Activated T-cell treated with anti-CD3 and anti-CD28 coated beads for 48 hours (primary cell): ENCODE data around the gene PLCD3.

Experiments used
- DNase-seq: peaks from one replicate; pipeline ENCODE4 v3.0.0-alpha.2; 2020; ENCODE audit warnings: low read depth

The PLCD3 gene

DNA sequence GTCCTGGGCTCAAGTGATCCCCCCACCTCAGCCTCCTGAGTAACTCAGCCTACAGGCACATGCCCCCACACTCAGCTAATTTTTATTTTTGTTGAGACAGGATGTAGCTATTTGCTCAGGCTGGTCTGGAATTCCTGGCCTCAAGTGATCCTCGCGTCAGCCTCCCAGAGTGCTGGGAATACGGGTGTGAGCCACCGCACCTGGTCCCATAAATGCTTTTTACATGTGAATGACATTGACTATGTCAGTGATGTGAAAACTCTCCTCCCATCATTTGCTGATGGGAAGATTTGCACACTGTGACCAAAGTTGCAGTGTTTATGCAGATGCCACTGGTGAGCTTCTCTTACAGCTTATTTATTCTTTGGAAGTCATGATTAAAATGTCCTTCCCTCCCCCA lies 15.0 kb downstream of the PLCD3 start:
- no peak for DNase-seq

DNA sequence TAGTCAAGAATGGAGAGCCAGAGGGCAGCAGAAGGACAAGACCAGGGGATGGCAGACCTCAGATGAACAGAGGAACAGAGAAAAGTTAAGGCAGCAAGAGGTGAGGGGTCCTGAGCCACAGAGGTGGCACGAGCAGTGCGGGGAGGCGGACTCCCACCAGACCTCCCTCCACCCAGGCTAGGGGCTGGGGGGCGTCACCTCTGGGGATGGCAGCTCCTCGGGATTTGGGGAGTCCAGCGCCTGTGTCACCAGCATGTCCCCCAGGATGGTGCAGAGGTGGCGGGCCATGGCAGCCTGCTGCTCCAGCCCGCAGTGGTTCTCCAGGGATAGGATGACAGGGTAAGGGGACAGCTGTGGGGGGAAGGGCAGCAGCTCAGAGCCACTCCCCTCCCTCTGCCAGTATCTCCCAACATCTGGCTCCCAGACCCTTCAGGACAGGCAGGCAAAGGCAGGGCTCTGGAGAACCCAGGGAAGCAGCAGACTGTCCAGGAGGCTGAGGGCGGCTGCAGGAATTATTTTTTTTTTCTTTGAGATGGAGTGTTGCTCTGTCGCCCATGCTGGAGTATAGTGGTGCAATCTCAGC lies 15.8 kb downstream of the PLCD3 start:
- DNase-seq = no peak

DNA sequence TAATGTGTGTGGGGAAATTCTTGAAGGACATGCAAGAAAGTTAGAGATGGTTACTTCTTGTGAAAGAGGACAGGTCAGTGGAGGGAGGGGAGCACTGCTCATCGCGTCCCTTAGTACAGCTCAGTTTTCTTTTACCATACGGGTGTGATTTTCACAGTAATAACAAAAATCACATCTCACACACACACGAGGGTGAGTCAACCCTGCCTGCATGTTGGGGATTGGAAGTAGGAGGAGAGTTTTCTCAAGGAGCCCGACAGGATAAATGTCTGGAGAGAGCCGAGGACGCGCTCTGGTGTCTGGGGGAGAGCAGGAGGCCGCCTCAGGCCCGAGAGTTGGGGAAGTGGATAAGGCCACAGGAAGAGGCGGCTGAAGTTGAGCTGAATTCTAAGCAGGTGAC lies 16.4 kb downstream of the PLCD3 start:
- no peak for DNase-seq

DNA sequence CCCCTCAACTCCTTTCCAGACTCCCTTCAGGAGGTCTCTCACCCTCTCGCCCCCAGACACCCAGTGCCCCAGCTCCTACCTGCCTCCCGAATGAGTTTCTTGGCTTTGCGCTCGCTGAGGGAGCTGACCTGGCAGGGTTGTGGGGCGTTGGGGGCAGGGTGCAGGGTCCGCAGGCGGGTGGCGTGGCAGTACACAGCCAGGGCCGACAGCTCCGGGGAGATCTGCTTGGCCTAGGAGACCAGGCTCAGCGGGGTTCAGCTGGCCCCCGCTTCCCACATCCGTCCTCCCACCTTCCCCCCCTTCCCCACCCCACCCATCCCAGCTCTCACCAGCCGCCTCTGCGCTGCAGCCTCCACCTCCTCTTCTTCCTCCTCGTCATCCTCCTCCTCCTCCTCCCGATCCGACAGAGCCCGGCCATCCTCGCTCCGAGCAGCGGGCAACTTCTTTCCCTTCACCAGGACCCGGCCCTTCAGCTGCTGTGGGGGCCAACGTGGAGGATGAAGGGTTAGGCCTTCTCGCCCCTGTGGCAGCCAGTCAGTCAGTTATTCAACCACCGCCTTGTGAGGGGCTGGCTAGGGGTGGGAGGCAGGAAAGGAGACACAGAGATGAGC lies 17.2 kb downstream of the PLCD3 start:
- DNase-seq = no peak

DNA sequence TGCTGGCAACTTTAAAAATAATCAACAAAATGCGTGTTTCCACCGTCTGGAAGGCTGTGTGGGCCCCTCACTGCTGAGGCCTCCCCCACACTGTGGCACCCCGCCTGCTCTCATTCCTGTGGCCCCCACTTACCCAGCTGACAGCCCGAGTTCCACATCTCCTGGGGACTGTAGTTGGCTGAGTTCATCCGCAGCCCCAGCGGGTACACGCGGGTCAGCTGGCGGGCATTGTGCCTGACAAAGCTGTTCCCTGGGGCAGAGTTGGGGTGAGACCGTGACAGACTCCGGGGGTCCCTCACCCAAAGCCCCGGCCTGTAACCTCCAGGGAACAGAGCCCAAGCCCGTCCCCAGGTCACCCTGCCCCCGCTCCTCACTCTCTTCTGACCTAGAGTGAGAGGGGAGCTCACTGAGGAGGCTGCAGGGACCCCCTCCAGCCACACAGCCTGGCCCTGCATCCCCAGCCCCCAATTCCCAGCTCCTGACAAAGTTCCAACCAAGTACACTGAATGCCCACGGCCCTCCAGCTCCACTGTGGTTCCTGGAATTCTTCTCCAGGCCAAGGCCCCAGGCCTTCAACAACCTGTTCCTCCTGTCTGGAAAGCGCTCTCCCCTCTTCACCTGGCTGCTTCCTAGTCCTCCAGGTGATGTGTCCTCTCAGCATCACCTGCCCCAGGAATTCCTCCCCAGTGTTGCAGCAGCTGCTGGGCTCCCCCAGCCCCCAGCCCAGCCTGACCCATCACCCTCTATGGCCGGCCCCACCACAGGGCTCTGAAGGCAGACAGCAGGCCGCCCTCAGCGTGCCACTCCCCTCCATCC lies 18.0 kb downstream of the PLCD3 start:
- DNase-seq = no peak

DNA sequence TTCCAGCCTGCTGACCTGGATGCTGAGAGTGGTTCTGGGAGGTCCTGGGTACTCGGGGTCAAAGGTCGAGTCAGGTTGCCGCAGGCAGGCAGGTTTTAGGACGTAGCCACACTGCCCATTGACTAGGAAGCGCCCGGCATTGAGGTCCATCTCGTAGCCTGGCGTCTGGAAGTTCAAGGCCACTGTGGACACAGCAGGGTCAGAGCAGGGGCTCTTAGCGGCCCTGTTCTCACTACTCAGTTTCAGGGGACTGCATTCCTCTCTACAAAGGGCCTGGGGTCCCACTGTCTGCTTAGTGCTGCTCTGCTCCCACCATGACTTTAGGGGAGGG lies 18.9 kb downstream of the PLCD3 start:
- no peak for DNase-seq

DNA sequence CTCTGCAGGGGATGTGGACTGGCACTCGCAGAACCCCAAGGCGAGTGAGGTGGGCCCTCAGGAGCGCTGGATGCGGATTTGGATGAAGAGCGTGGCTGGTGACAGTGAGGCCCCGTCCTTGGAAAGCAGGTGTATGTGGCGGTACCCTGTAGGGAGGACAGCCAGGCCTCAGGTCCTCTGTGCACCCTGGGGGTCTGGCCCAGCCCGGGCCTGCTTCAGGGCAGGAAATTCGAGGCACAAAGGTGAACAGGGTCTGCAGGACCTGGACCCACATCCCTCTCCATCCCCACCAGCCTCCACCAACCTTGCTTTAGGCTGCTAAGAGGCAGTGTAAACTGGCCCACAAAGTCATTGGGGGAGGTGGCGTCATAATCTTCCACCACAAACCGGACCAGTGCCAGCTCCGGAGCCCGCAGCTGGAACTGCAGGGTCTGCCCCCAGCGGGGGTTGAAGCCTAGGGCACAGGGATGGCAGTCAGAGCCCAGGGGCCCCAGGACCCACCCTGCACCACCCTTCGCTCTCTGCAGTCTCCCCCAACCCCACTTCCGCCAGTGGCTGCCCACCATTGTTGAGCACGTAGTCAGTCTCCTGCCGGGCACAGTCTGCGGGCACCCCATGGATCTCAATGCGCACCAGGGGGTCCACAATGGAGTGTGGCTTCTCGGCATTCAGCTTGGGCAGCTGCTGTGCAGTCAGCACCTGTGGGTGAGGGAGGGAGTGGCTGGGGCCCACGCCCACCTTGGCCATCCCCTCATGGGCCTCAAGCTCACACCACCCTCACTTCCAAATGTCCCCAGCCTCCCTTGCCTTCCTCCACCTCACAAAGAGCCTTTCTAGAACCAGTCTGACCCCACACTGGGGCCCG lies 19.5 kb downstream of the PLCD3 start:
- DNase-seq = no peak

DNA sequence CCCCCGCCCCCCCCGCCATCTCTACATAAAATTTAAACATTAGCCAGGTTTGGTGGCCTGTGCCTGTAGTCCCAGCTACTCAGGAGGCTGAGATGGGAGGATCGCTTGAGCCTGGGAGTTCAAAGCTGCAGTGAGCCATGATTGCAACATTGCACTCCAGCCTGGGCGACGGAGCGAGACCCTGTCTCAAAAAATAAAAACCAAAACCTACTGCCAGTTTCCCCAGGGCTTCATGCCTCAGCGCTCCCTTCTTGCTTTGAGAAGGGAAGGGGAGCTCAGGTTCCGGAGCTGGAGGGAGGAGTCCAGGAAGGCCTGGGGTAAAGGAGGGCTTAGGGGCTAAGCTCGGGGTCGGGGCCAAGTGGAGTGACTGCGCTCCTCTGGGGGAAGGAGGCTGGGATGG lies 20.5 kb downstream of the PLCD3 start:
- no peak for DNase-seq

DNA sequence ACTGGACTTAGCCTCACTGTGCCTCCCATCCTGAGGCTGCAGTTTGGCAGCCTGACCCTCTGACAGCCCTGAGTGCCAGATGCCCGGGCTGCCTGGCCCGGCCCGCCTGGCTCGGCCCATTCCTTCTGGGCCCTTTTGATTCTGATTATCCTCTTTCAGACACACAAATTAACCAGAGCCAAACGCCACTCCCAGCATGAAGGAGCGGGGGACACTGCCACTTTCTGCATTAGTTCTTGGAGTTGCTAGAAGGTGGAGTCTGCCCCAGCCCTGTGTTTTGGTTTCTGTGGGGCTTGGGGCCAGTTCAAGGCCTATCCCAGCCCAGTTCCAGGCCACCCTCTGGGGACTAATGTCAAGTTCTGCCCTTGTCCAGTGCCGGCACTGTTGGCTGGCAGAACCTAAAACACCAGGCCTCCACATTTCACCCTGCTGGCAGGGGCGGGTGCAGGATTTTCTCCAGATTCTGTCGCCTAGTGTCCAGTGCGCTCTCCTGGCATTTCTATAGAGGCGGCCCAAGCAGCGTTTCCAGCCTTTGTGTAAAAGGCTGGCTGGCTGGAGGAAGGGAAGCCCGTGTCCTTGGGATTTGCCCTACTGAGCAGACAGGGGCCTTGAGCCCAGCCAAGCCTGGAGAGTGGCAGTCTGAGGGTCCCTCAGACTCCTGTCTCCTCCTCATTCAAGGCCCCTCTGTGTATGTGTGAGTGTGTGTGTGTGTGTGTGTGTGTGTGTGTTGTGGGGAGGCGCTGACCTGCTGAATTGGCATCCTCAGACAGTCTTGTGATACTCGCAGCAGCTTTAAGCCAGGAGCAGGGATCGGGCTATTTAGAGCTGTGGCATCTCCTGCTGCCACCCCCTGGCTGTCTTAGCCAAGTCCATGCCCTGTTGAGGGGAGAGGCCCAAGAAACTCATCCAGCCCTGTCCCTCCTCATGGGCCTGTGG lies 21.4 kb downstream of the PLCD3 start:
- DNase-seq = no peak

DNA sequence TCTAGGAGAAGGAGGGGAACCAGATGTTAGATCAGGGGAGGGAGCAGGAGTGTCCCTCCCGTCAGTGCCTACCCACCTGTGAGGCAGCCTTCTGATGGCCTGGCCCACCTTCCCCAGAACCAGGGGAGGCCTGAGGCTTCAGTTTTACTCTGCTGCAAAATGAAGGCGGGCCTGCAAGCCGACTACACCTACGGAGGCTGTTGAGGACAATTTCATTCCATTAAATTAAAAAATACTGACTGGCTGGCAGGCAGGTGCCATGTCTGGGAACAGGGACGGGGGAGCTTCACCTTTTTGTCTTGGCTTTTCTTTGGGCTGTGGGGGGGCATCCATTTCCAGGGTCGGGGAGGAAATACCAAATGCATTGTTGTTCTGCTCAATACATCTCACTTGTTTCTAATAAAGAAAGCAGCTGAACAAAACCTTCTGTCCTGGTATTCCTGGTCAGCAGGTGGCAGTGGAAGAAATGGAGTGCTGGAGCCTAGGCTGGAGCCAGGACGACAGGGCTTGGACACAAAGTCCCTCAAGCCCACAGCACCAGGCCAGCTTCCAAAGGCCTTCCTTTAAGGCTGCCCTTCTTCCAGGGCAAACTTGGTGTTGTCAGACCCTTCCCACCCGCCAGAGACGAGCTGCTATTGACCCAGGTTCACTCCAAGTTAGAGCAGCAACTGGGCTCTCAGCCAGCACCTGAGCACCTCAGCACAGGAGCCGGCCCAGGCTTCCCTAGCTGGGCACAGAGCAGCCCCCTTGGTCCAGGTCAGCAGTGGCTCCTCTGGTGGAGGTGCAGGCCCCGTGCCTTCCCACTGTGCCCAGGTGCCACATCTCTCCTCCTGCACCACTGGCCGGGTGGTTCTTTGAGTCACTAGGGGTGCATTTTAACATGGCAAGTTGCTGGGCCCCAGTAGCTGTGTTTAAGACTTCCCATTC lies 23.5 kb downstream of the PLCD3 start:
- DNase-seq = no peak

DNA sequence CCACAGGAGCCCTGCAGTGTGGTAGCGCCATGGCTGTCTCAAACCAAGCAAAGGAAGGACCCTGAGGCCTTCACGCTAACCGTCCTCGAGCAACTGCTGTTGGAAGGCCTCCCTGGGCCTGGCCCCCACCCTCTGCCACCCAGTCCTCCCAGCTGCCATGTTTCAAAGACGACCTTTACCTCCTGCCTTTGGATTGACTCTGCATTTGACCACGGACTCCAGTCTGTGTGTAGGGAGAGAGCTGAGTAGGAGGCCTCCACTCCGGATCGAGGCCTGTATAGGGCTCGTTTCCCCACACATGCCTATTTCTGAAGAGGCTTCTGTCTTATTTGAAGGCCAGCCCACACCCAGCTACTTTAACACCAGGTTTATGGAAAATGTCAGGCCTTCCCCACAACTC lies 24.3 kb downstream of the PLCD3 start:
- no peak for DNase-seq

DNA sequence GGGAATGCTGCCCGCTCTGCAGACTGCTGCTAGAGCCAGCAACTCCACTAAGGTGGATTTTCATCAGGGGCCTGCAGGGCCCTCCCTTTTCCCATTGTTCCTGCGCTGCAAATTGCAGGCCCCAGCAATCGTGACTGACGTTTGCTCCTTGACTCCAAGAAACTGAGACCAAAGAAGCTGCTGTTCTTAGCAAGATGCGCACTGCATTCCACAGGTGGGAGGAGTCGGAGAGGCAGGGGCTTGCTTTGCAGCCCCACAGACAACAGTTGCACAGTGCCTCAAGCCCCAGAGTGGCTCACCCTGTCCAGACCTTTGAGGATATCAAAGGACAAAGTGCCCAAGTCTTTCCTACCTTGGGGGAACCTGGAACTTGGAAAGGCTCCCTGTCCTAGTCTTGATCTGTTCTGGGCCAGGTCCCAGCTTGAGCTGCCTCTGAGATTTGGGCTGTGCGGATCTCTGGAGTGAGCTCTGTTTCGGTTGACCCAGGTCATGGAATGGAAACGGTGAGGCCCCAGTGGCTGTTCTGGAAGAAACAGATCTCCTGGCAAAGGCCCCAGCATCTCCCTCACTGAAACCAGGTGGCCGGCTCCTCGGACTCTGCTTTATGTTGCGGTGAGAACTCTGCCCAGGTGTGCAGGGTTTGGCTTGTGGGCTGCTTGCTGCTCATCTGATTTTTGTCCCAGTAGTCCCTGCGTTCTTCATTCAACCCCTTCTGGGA lies 24.9 kb downstream of the PLCD3 start:
- DNase-seq = no peak

DNA sequence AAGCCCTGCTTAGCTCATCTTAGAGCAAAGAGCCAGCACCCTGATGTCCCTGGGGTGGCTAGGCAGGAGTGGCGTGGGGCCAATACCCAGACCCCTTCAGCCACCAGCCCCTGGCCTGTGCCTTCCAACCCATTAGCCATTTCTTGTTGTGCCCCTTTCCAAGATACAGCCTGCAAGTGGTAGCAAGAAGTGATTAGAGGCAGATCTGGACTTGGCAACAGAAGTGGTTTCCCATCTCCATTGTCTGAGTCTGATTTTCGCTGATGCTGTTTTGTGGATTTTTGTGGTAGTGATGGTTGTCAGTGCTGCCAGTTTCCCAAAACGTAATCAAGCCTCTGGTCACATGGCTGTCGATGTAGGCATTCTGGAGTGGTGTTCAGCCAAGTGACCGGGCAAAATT lies 25.7 kb downstream of the PLCD3 start:
- no peak for DNase-seq

DNA sequence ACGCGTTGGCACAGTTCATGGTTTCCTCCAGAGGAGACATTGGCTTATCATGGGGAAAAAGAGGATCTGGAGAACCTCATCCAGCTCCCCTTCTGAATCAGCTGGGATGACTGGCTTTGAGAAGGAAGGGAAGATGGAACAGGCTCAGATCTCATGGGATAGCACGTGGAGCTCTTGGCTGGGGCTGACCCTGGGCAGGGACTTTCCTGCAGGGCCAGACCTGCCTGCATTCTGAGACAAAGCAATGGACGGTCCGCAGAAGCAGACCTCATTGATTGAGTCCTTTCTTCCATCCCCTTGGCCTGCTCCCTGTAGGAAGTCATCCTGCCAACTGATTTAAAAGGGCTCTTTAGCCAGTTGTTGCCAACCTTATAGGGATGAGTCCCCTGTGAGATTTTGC lies 26.2 kb downstream of the PLCD3 start:
- no peak for DNase-seq

DNA sequence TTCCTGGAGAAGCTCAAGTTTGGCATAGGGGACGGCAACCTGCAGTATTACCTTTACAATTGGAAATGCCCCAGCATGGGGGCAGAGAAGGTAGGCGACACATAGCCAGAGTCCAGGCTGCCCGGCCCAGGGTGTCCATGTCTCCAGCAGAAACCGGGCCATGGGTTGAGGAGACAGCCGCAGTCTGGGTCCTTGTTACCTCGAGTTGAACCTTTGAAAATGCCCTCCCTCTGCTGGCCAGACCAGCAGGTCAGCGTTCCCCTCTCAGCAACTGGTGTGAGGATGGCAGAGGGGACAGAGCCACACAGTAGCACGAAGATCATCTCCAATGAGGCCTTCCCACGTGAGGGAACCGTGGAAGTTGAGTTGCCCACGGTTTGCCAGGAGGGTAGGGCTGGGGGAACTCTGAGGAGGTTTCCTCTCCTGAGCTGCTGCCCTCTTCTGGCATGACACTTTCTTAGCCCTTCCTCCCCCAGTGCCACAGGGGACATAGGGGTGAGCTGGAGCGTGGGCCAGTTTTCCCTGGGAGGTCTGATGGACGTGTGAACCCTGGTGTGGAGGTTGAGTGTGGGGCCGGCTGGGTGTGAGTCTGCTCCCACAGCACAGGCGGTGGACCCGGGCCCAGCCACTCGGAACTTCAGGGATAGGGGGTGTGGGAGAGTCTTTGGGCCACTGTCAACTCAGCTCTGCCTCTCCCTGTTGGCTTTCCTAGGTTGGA lies 27.2 kb downstream of the PLCD3 start:
- no peak for DNase-seq

DNA sequence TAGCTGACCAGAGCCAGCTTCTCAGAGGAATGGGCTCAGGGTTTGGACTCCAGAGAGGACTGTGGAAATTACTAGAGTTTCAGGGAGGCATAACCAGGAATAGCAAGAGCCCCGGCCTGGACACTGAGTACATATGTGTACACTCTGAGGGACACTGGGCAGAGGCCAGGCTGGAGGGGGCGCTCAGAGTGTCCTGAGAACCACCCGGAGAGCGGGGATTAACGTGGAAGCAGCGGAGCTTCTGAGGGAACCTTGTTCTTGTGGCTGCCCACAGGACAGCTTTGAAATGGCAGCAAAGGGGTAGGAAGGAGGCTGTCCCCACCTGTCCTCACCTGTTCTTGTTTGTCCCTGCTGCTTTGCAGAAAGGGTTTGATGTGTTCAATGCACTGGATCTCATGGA lies 27.8 kb downstream of the PLCD3 start:
- no peak for DNase-seq

DNA sequence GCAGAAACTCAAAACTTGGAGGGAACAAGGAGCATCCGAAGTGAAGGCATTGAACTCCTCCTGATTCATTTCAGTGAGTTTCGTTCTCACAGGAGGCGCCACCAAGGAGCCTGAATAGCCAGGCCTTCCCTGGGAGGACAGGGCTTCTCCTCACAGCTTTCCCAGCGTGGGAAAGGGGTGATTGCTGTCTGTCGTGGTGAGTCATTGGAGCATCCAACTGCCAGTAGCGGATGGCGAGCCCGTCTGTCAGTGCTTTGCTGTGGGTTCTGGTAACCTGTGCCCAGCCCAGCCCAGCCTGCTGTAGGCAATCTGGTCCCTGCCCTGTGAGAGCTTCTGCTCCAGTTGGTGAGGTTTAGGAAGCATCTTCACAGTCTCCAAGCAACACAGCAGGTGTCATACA lies 28.3 kb downstream of the PLCD3 start:
- no peak for DNase-seq

DNA sequence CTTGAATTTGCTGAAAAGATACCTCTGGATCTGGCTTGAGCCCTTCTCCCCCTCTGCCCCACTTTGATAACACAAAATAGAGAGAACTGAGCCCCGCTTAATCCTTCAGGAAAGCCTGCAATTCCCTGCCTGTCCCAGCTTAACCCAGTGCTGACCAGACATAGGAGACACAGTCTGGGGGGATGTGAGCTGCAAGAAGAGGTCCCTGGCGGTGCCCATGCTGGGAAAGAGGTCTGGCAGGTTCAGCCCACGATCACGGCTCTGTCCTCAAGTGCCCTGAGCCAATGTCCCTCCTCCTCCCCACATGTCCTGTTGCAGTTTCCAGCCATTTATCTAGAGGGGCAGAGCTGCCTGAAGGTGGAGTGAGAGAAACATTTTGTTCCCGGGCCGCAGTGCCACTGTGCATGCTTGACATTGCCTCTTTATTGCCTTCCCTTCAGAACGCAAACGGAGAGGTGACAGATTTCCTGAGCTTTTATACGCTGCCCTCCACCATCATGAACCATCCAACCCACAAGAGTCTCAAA lies 29.0 kb downstream of the PLCD3 start:
- DNase-seq = no peak

DNA sequence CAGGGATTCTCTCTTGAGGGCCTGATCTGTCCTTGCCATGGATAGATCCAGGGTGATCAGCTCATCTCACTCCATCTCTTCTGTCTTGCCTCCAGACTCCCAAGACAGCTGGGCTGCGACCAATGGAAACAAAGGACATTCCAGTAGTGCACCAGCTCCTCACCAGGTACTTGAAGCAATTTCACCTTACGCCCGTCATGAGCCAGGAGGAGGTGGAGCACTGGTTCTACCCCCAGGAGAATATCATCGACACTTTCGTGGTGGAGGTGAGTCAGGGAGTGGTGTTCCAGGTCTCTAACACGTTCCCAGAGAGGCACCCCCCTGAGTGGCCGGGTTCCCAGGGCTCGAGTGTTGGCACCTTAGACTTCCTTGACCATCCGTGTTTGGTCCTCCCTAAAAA lies 29.5 kb downstream of the PLCD3 start:
- no peak for DNase-seq
